ENCODE results near the gene WDR90. TPM values are rescaled to one million over a fixed set of nuclear protein-coding genes. Genes with fewer than 3 reads are reported as not detected.
A peak's percentile ranks its signal among the peaks of the same experiment; 100 is the strongest.

Gene WDR90
- total and polyA plus RNA-seq, 2 of the 13 experiments (the other 11 are each of a cell fraction or from before 2014, with no cell fraction given): 14.9 to 28.9 TPM

- TF ChIP-seq ZNF407 (CRISPR knock-in tag; IDR thresholded peaks at IDR 0.05; ENCODE audit: not compliant biosample characterization) (no peak), BRD4 (CRISPR knock-in tag; IDR thresholded peaks at IDR 0.05) (0 out of 2 replicates have a peak, but pooled peaks have one; percentile 22), JUNB (CRISPR knock-in tag; IDR thresholded peaks at IDR 0.05; ENCODE audit: borderline replicate concordance) (no peak), ZNF44 (CRISPR knock-in tag; IDR thresholded peaks at IDR 0.05) (no peak), ZNF687 (CRISPR knock-in tag; IDR thresholded peaks at IDR 0.05) (peak; percentile 16), AGO1 (IDR thresholded peaks at IDR 0.05; ENCODE audit: low read depth, low read length, poor library complexity, severe bottlenecking) (peak; percentile 91), PHF21A (CRISPR knock-in tag; IDR thresholded peaks at IDR 0.05) (no peak)
- TF ChIP-seq, protein P1, sequence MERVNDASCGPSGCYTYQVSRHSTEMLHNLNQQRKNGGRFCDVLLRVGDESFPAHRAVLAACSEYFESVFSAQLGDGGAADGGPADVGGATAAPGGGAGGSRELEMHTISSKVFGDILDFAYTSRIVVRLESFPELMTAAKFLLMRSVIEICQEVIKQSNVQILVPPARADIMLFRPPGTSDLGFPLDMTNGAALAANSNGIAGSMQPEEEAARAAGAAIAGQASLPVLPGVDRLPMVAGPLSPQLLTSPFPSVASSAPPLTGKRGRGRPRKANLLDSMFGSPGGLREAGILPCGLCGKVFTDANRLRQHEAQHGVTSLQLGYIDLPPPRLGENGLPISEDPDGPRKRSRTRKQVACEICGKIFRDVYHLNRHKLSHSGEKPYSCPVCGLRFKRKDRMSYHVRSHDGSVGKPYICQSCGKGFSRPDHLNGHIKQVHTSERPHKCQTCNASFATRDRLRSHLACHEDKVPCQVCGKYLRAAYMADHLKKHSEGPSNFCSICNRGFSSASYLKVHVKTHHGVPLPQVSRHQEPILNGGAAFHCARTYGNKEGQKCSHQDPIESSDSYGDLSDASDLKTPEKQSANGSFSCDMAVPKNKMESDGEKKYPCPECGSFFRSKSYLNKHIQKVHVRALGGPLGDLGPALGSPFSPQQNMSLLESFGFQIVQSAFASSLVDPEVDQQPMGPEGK (CRISPR knock-in tag; IDR thresholded peaks at IDR 0.05): peak; percentile 49; the same call in 1 of the 2 replicates
- TF ChIP-seq, protein P2, sequence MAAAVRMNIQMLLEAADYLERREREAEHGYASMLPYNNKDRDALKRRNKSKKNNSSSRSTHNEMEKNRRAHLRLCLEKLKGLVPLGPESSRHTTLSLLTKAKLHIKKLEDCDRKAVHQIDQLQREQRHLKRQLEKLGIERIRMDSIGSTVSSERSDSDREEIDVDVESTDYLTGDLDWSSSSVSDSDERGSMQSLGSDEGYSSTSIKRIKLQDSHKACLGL (CRISPR knock-in tag; IDR thresholded peaks at IDR 0.05): peak; percentile 65
Observed at GRCh38 chr16:674968-675883, 26.1 kb downstream of the WDR90 start, which contains the start of gene RHBDL1 (continued).
